HepG2 (cell line): ENCODE results near the gene PCGF3. TPM values are rescaled to one million over a fixed set of nuclear protein-coding genes. Genes with fewer than 3 reads are reported as not detected.
"Not testable (repeated sequence)": the region's sequence is repeated elsewhere in the genome, so short reads cannot be mapped to it uniquely, and the experiment has no call there.

Experiments
- ATAC-seq: fragments of 200-7000 bp; cut with Tn5 transposase; 3 replicates; pipeline ENCODE4 v1.9.1; 2020; ENCODE audit warnings: mild to moderate bottlenecking, moderate library complexity
- BruUV-seq: library from RNA; stranded (reverse); fragments of 400-500 nt; replicated peaks from 2 replicates; lab custom pipeline; 2021; lab: Mats Ljungman, UMichigan
- CTCF ChIA-PET: fragments of 300-600 bp; formaldehyde crosslinking; extraction: SDS; loops from one replicate; lab custom pipeline; 2021; ENCODE audit warnings: low total read pairs, inconsistent platforms, low intra/inter-chr PET ratio; lab: Yijun Ruan, JAX
- POLR2A ChIA-PET: fragments of 350-600 bp; sonication (Branson Sonifier 250); formaldehyde crosslinking; loops from one replicate; lab custom pipeline; 2020; ENCODE audit warnings: antibody characterized with exemption, inconsistent platforms; lab: Yijun Ruan, JAX
- DNase-seq: peaks from one replicate; pipeline ENCODE4 v3.0.0-alpha.2; 2015; ENCODE audit warnings: low spot score
- FAIRE-seq: peaks from 3 replicates; lab custom pipeline; 2011; peaks lifted over from hg19 to GRCh38; lab: Jason Lieb, UNC
- H2AFZ ChIP-seq: one replicate; pipeline ENCODE4 v1.6.1; 2011; ENCODE audit warnings: low read length, inconsistent platforms
- H3K27ac ChIP-seq: fragments of 300-600 bp; 3 replicates; pipeline ENCODE4 v1.8.0; 2011; ENCODE audit warnings: mixed run types, mild to moderate bottlenecking, mixed read lengths, low read length, inconsistent platforms; ENCODE audit not compliant: insufficient read depth; ENCODE audit errors: extremely low read length
- H3K27me3 ChIP-seq, 2 experiments: fragments of 200-600 bp in 1 of 2; 2 replicates in 1 of 2; 3 replicates in 1 of 2; pipeline versions ENCODE4 v1.6.0 to v1.8.0; 2011; ENCODE audit warnings: low read length in 2 of 2, mild to moderate bottlenecking in 2 of 2, moderate library complexity in 2 of 2, inconsistent platforms in 1 of 2; ENCODE audit not compliant: insufficient read depth in 2 of 2, control insufficient read depth in 1 of 2
- H3K36me3 ChIP-seq, 2 experiments: fragments of 200-600 bp in 1 of 2; replicated peaks in 1 of 2; 2 replicates in 1 of 2; 3 replicates in 1 of 2; pipeline versions ENCODE4 v1.5.1 to v1.8.0; 2011; ENCODE audit warnings: low read length in 2 of 2, inconsistent platforms in 1 of 2; ENCODE audit not compliant: insufficient read depth in 2 of 2, control insufficient read depth in 1 of 2
- H3K4me1 ChIP-seq: 2 replicates; pipeline ENCODE4 v1.5.1; 2012; ENCODE audit warnings: low read length, inconsistent platforms; ENCODE audit not compliant: insufficient read depth
- H3K4me2 ChIP-seq: 2 replicates; pipeline ENCODE4 v1.6.0; 2011; ENCODE audit warnings: low read depth, low read length, inconsistent platforms
- H3K4me3 ChIP-seq, 3 experiments: fragments of 200-600 bp in 1 of 3; sonication (generic), shearing (Covaris generic) in 1 of 3; replicated peaks in 1 of 3; 2 replicates each; pipeline ENCODE4 v1.5.1; 2011 to 2016; ENCODE audit warnings: low read length in 3 of 3, inconsistent platforms in 2 of 3, low read depth in 2 of 3, mild to moderate bottlenecking in 2 of 3, control low read depth in 1 of 3, mixed read lengths in 1 of 3; ENCODE audit not compliant: insufficient read depth in 1 of 3
- H3K79me2 ChIP-seq: one replicate; pipeline ENCODE4 v1.6.1; 2011; ENCODE audit warnings: low read length, inconsistent platforms; ENCODE audit not compliant: insufficient read depth
- H3K9ac ChIP-seq: 2 replicates; pipeline ENCODE4 v1.6.0; 2011; ENCODE audit warnings: mild to moderate bottlenecking, low read depth, low read length, inconsistent platforms; ENCODE audit not compliant: insufficient read depth
- H3K9me3 ChIP-seq: 2 replicates; pipeline ENCODE4 v1.5.1; 2012; ENCODE audit warnings: mild to moderate bottlenecking, low read length
- H4K20me1 ChIP-seq: 2 replicates; pipeline ENCODE4 v1.6.0; 2011; ENCODE audit warnings: inconsistent platforms, mild to moderate bottlenecking, low read length, moderate library complexity; ENCODE audit not compliant: insufficient read depth
- ARNT ChIP-seq: fragments of 450-650 bp; IDR thresholded peaks from 2 replicates; pipeline ENCODE4 v1.6.1; 2017
- BRF2 ChIP-seq: sonication (generic); formaldehyde crosslinking; IDR thresholded peaks from 2 replicates; pipeline ENCODE4 v1.8.1; 2022; ENCODE audit warnings: mild to moderate bottlenecking, missing genetic modification reagents
- HNRNPLL ChIP-seq: fragments of 200-400 bp; formaldehyde crosslinking; IDR thresholded peaks from 2 replicates; pipeline ENCODE4 v1.6.1; 2017; ENCODE audit warnings: mild to moderate bottlenecking, low read depth, low read length; ENCODE audit not compliant: poor library complexity, severe bottlenecking
- KDM5B ChIP-seq: sonication (generic); formaldehyde crosslinking; IDR thresholded peaks from 2 replicates; pipeline ENCODE4 v1.4.0; 2020; ENCODE audit warnings: missing genetic modification reagents, mild to moderate bottlenecking, borderline replicate concordance
- SP5 ChIP-seq: IDR thresholded peaks from 2 replicates; pipeline ENCODE4 v1.6.1; 2016; ENCODE audit warnings: low read depth, borderline replicate concordance
- ZBTB38 ChIP-seq: sonication (generic); formaldehyde crosslinking; IDR thresholded peaks from 2 replicates; pipeline ENCODE4 v1.5.1; 2020; ENCODE audit warnings: mild to moderate bottlenecking, missing genetic modification reagents
- ZNF143 ChIP-seq: sonication (generic); formaldehyde crosslinking; IDR thresholded peaks from 2 replicates; pipeline ENCODE4 v1.4.0; 2020; ENCODE audit warnings: missing genetic modification reagents
- ZNF263 ChIP-seq: sonication (generic); formaldehyde crosslinking; IDR thresholded peaks from 2 replicates; pipeline ENCODE4 v1.4.0; 2020; ENCODE audit warnings: missing genetic modification reagents
- ZNF331 ChIP-seq: sonication (generic); formaldehyde crosslinking; IDR thresholded peaks from 2 replicates; pipeline ENCODE4 v1.4.0; 2020; ENCODE audit warnings: missing genetic modification reagents
- ZNF615 ChIP-seq: sonication (generic); formaldehyde crosslinking; IDR thresholded peaks from 2 replicates; pipeline ENCODE4 v1.5.0; 2020; ENCODE audit warnings: mild to moderate bottlenecking, missing genetic modification reagents, borderline replicate concordance
- ZNF777 ChIP-seq: sonication (generic); formaldehyde crosslinking; IDR thresholded peaks from 2 replicates; pipeline ENCODE4 v1.4.0; 2020; ENCODE audit warnings: missing genetic modification reagents
- ZNF792 ChIP-seq: IDR thresholded peaks from 2 replicates; pipeline ENCODE4 v1.6.1; 2016
- WGBS: methylation state at CpG from one replicate; pipeline ENCODE4 v1.1.6; 2017; ENCODE audit warnings: low lambda C conversion rate; 5-methylcytosine and 5-hydroxymethylcytosine counted together
- in situ Hi-C: cut with HindIII; loops from 2 replicates; pipeline ENCODE4 v1.10.0; 2017; ENCODE audit warnings: low pct_unique_long_range_greater_than_20kb; ENCODE audit not compliant: extremely low pct_ligation_motif_present
- intact Hi-C: fragments of 100-400 bp; cut with micrococcal nuclease; formaldehyde crosslinking; loops from one replicate; pipeline ENCODE4 v1.10.0; 2022; ENCODE audit not compliant: unreplicated experiment
- polyA plus RNA-seq, 8 experiments: library from polyadenylated mRNA; depleted of rRNA in 3 of 8; stranded (reverse) in 7 of 8; unstranded in 1 of 8; fragments of >200 nt; fragmentation: Illumina TruSeq in 4 of 8; extraction: Trizol in 4 of 8; gene quantifications; 2 replicates each; pipeline versions ENCODE4 v1.2.1 to v1.2.3, GENCODE V29; 2011 to 2016; ENCODE audit warnings: low read depth in 4 of 8, missing spikeins in 1 of 8, mixed read lengths in 1 of 8; ENCODE audit not compliant: insufficient read depth in 1 of 8
- total RNA-seq, 5 experiments: library from RNA; depleted of rRNA; stranded (reverse); fragments of >200 nt; fragmentation: Illumina TruSeq; extraction: Trizol; gene quantifications; 2 replicates each; pipeline ENCODE4 v1.2.3, GENCODE V29; 2016; ENCODE audit warnings: low read depth in 1 of 5
- TF ChIP-seq, protein P1 (sequence below): sonication (generic); formaldehyde crosslinking; IDR thresholded peaks from 2 replicates; pipeline ENCODE4 v1.8.0; 2022; ENCODE audit warnings: mild to moderate bottlenecking, missing genetic modification reagents, borderline replicate concordance

The PCGF3 gene
- total and polyA plus RNA-seq, 2 of the 13 experiments (the other 11 are each of a cell fraction or from before 2014, with no cell fraction given) = 28.6 to 66.2 TPM

- H3K36me3 ChIP-seq = peaks cover 2 to 26% of the 10 kb centered on the region in 2 experiments; a peak in 3 of 5 replicates
- H2AFZ ChIP-seq, CTCF ChIA-PET, DNase-seq, in situ Hi-C loops, H3K9me3 ChIP-seq, H3K27me3 ChIP-seq, FAIRE-seq, ATAC-seq: not testable (repeated sequence)
- peaks cover 51% of the 10 kb centered on the region for H3K79me2 ChIP-seq
- peak overlapping the region; percentile 87 to 99 (median 94) for H3K4me3 ChIP-seq
- 75% methylated on average over 10 of the region's 10 CpGs for WGBS
- peak overlapping the region; percentile 88 for H3K4me2 ChIP-seq
- TSS peak; percentile 47 for BruUV-seq
- intact Hi-C loops = loop anchor here (5.0 kb wide), 1 partner anchor 152 kb away; the partner anchor contains the start of genes GAK and TMEM175
- H3K9ac ChIP-seq = peak overlapping the region; percentile 98
- POLR2A ChIA-PET = interaction anchor here (0.7 to 3.7 kb wide), 3 partner anchors 14 to 213 kb away, joined by 4 to 27 read pairs (median 4); partner anchors contain the start of genes GAK, SLC26A1 and TMEM175
- H3K4me1 ChIP-seq = peaks cover 59% of the 10 kb centered on the region
- H4K20me1 ChIP-seq = peaks cover 41% of the 10 kb centered on the region
- peak overlapping the region; percentile 94 for H3K27ac ChIP-seq
- 0 out of 2 replicates have a peak, but pooled peaks have one; percentile 13 for TF ChIP-seq ZNF263 (CRISPR knock-in tag)
- TF ChIP-seq ZBTB38 (CRISPR knock-in tag) = peak; percentile 37; the same call in 1 of the 2 replicates
Observed at GRCh38 chr4:780255-780654, 74.6 kb downstream of the PCGF3 start.

- peak overlapping the region; percentile 98 for H3K9ac ChIP-seq
- ChIA-PET POLR2A (interaction anchor here (0.7 to 3.7 kb wide), 15 partner anchors 7 to 307 kb away, joined by 3 to 27 read pairs (median 4); partner anchors contain the start of genes IDUA, PCGF3 and SLC26A1), CTCF (no interaction called here)
- H4K20me1 ChIP-seq = peaks cover 39% of the 10 kb centered on the region
- peak overlapping the region; percentile 87 to 99 (median 94) for H3K4me3 ChIP-seq
- FAIRE-seq (no peak), DNase-seq (no peak), ATAC-seq (no peak)
- 1% methylated on average over 30 of the region's 38 CpGs for WGBS
- H2AFZ ChIP-seq = no peak overlapping the region
- peaks cover 59% of the 10 kb centered on the region for H3K4me1 ChIP-seq
- H3K27me3 ChIP-seq = no peaks in the 10 kb centered on the region; a peak in 1 of 5 replicates
- H3K27ac ChIP-seq = peak overlapping the region; percentile 94
- BruUV-seq = no TSS peak
- H3K9me3 ChIP-seq = no peaks in the 10 kb centered on the region
- peaks cover 2 to 23% of the 10 kb centered on the region in 2 experiments; a peak in 3 of 5 replicates for H3K36me3 ChIP-seq
- intact Hi-C loops = loop anchor here (5.0 kb wide), 1 partner anchor 151 kb away; the partner anchor contains the start of genes GAK and TMEM175
- H3K79me2 ChIP-seq = peaks cover 45% of the 10 kb centered on the region
- peak overlapping the region; percentile 88 for H3K4me2 ChIP-seq
- in situ Hi-C loops = no loop called here
- TF ChIP-seq HNRNPLL (no peak), KDM5B (CRISPR knock-in tag) (peak; percentile 78; the same call in 1 of the 2 replicates), SP5 (no peak), ZNF777 (CRISPR knock-in tag) (no peak; the same call in 1 of the 2 replicates), ARNT (no peak), ZNF615 (CRISPR knock-in tag) (0 out of 2 replicates have a peak, but pooled peaks have one; percentile 66), BRF2 (CRISPR knock-in tag) (peak; percentile 65; the same call in 1 of the 2 replicates), ZNF143 (CRISPR knock-in tag) (no peak), ZNF792 (CRISPR knock-in tag) (peak; percentile 13; the same call in 1 of the 2 replicates), ZNF331 (no peak)
- TF ChIP-seq, protein P1, sequence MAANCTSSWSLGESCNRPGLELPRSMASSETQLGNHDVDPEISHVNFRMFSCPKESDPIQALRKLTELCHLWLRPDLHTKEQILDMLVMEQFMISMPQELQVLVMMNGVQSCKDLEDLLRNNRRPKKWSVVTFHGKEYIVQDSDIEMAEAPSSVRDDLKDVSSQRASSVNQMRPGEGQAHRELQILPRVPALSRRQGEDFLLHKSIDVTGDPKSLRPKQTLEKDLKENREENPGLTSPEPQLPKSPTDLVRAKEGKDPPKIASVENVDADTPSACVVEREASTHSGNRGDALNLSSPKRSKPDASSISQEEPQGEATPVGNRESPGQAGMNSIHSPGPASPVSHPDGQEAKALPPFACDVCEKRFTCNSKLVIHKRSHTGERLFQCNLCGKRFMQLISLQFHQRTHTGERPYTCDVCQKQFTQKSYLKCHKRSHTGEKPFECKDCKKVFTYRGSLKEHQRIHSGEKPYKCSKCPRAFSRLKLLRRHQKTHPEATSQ (CRISPR knock-in tag) = peak; percentile 87; the same call in 1 of the 2 replicates
Observed at GRCh38 chr4:780716-781492, 75.3 kb downstream of the PCGF3 start.
